Spleen (tissue), 7 donors: ENCODE data around the gene LAMA4.

Experiments
- CTCF ChIP-seq, 11 experiments: fragments of 200-600 bp in 7 of 11; fragments of 450-650 bp in 4 of 11; sonication (generic) in 4 of 11; IDR thresholded peaks in 8 of 11; conservative IDR thresholded peaks in 3 of 11; 1 replicate in 7 of 11; 2 replicates in 4 of 11; pipeline versions ENCODE4 v1.4.0 to v1.8.0; 2016 to 2021; ENCODE audit warnings: antibody characterized with exemption in 11 of 11, inconsistent platforms in 4 of 11, mild to moderate bottlenecking in 1 of 11
- POLR2AphosphoS5 ChIP-seq, 3 donors: sonication (generic); formaldehyde crosslinking; IDR thresholded peaks; one replicate each; pipeline ENCODE4 v1.5.1; 2017; ENCODE audit warnings: antibody characterized with exemption in 3 of 3
- donor health status: DM: no; HTN: no; CAD: no; lungs with moderate emphysema.
- donor health status: DM: no; HTN: no; CAD: no.
- donor health status: DM: no; HTN: no; CAD: no.

GRCh38 chr6:112065426-112065986 lies 188.9 kb downstream of the LAMA4 start:
- TF ChIP-seq CTCF (IDR thresholded peaks at IDR 0.05 in 8 of 11, conservative IDR thresholded peaks at IDR 0.05 in 3 of 11), result no peak
- TF ChIP-seq POLR2AphosphoS5 (IDR thresholded peaks at IDR 0.05), result no peak
